Pancreas (tissue), 10 donors: ENCODE measurements around the gene CSN3. TPM values are rescaled to one million over a fixed set of nuclear protein-coding genes. Genes with fewer than 3 reads are reported as not detected.
A peak's percentile ranks its signal among the peaks of the same experiment; 100 is the strongest.
"Not testable (repeated sequence)": the region's sequence is repeated elsewhere in the genome, so short reads cannot be mapped to it uniquely, and the experiment has no call there.

ENCODE experiments used
- ATAC-seq, 4 donors: fragments of 200-7000 bp; cut with Tn5 transposase; one replicate each; pipeline versions ENCODE4 v1.8.0 to v1.9.1; 2020; ENCODE audit warnings: mild to moderate bottlenecking in 4 of 4, moderate library complexity in 4 of 4
- DNase-seq, 6 donors: peaks; one replicate each; pipeline ENCODE4 v3.0.0-alpha.2; 2020
- FAIRE-seq: peaks from 2 replicates; lab custom pipeline; 2012; peaks lifted over from hg19 to GRCh38; lab: Jason Lieb, UNC
- H3K27ac ChIP-seq, 4 donors: fragments of 200-600 bp; sonication (generic); 1 replicate in 3 of 4; 2 replicates in 1 of 4; pipeline versions ENCODE4 v1.5.0 to v1.8.0; 2020
- H3K27me3 ChIP-seq, 4 donors: fragments of 200-600 bp; one replicate each; pipeline ENCODE4 v1.8.0; 2021
- H3K36me3 ChIP-seq, 3 donors: fragments of 200-600 bp; sonication (generic) in 1 of 3; one replicate each; pipeline versions ENCODE4 v1.5.0 to v1.8.0; 2020 to 2021
- H3K4me1 ChIP-seq, 3 donors: fragments of 200-600 bp; one replicate each; pipeline ENCODE4 v1.8.0; 2021
- H3K4me3 ChIP-seq, 4 donors: fragments of 200-600 bp; sonication (generic) in 2 of 4; one replicate each; pipeline versions ENCODE4 v1.5.0 to v1.8.0; 2020 to 2021
- H3K9me3 ChIP-seq, 4 donors: fragments of 200-600 bp; one replicate each; pipeline ENCODE4 v1.8.0; 2021
- CTCF ChIP-seq, 4 donors: fragments of 200-600 bp; sonication (generic) in 3 of 4; IDR thresholded peaks; one replicate each; pipeline versions ENCODE4 v1.5.0 to v1.8.0; 2021; ENCODE audit warnings: antibody characterized with exemption in 4 of 4
- WGBS, 2 donors: extraction: QIAGEN DNeasy Blood & Tissue Kit; methylation state at CpG; one replicate each; pipeline ENCODE4 v1.1.7; 2013; 5-methylcytosine and 5-hydroxymethylcytosine counted together
- intact Hi-C, 3 donors: fragments of 100-400 bp; cut with DNase I; formaldehyde crosslinking; loops; one replicate each; pipeline versions ENCODE4 v1.11.1 to v1.14.2; 2022
- polyA plus RNA-seq, 2 donors: library from polyadenylated mRNA; stranded (reverse); fragments of 200-250 nt; gene quantifications; one replicate each; pipeline ENCODE4 v1.2.3, GENCODE V29; 2013
- total RNA-seq, 6 donors: library from RNA; stranded (reverse); fragmentation: NEBNext Ultra II Directional in 4 of 6; extraction: Animal tissue kit (Norgen Biotek cat#: 25700) in 4 of 6; gene quantifications; one replicate each; pipeline versions ENCODE4 v1.2.1 to v1.2.4, GENCODE V29; 2021 to 2023
- donor health status: healthy with polysubstance abuse.
- donor health status: DM: no; HTN: no; CAD: no; lungs with moderate emphysema.
- donor health status: DM: no; HTN: no; CAD: no.
- donor health status: control.
- donor health status: control.
- donor health status: Bipolar disorder and iron deficiency.
- donor health status: DM: yes; HTN: yes; CAD: no.
- donor health status: DM: no; HTN: no; CAD: no.
- donor health status: DM: no; HTN: no; CAD: no.
- donor health status: DM: yes; HTN: yes; CAD: no.

CSN3 gene
- total and polyA plus RNA-seq, 8 donors: not detected

GRCh38 chr4:70203601-70204000 is 38.8 kb upstream of the CSN3 start:
- Histone ChIP-seq H3K9me3 (no peaks in the 10 kb centered on the region), H3K27ac (no peak overlapping the region), H3K4me1 (peaks cover 0 to 17% (median 9%) of the 10 kb centered on the region in 3 donors), H3K4me3 (no peak overlapping the region), H3K36me3 (no peaks in the 10 kb centered on the region), H3K27me3 (no peaks in the 10 kb centered on the region)
- intact Hi-C loops: no loop called here
- ATAC-seq (peak in 2 of 4 donors; percentile 70 to 74), DNase-seq (no peak), FAIRE-seq (no peak)
- WGBS, 2 donors: 8 to 15% methylated on average over 1 of the region's 1 CpG
- no peak for TF ChIP-seq CTCF (IDR thresholded peaks at IDR 0.05)

GRCh38 chr4:70212752-70213151 is 29.6 kb upstream of the CSN3 start:
- intact Hi-C loops, FAIRE-seq, H3K36me3 ChIP-seq, DNase-seq, H3K27me3 ChIP-seq, H3K27ac ChIP-seq, H3K4me3 ChIP-seq, H3K4me1 ChIP-seq, ATAC-seq, H3K9me3 ChIP-seq: not testable (repeated sequence)
- WGBS, 2 donors: 43 to 53% methylated on average over 4 of the region's 4 CpGs

- H3K4me3 ChIP-seq, FAIRE-seq, ATAC-seq, H3K36me3 ChIP-seq, H3K27ac ChIP-seq, intact Hi-C loops, H3K27me3 ChIP-seq, H3K4me1 ChIP-seq, DNase-seq, H3K9me3 ChIP-seq: not testable (repeated sequence)
These were observed 26.3 kb upstream of the CSN3 start for GRCh38 chr4:70216109-70216508.

- DNase-seq, H3K36me3 ChIP-seq, H3K27ac ChIP-seq, FAIRE-seq, H3K4me3 ChIP-seq, H3K27me3 ChIP-seq, H3K4me1 ChIP-seq, intact Hi-C loops, ATAC-seq, H3K9me3 ChIP-seq: not testable (repeated sequence)
- 90 to 95% methylated on average over 1 of the region's 1 CpG for WGBS, 2 donors
These were observed 25.8 kb upstream of the CSN3 start for GRCh38 chr4:70216550-70216949.

- FAIRE-seq, H3K4me3 ChIP-seq, H3K36me3 ChIP-seq, H3K4me1 ChIP-seq, intact Hi-C loops, DNase-seq, ATAC-seq, H3K9me3 ChIP-seq, H3K27ac ChIP-seq, H3K27me3 ChIP-seq: not testable (repeated sequence)
- 84 to 95% methylated on average over 3 of the region's 3 CpGs for WGBS, 2 donors
These were observed 21.0 kb upstream of the CSN3 start for GRCh38 chr4:70221389-70221788.

- DNase-seq, intact Hi-C loops, ATAC-seq, H3K36me3 ChIP-seq, H3K27me3 ChIP-seq, H3K27ac ChIP-seq, H3K4me3 ChIP-seq, H3K4me1 ChIP-seq, H3K9me3 ChIP-seq, FAIRE-seq: not testable (repeated sequence)
These were observed 20.6 kb upstream of the CSN3 start for GRCh38 chr4:70221818-70222217.

- no peak for DNase-seq
- no peak within 1 kb of the TSS for H3K4me3 ChIP-seq
- FAIRE-seq: no peak
- H3K4me1 ChIP-seq: no peaks in the 10 kb centered on the region
- H3K9me3 ChIP-seq: no peaks in the 10 kb centered on the region
- H3K36me3 ChIP-seq: no peaks in the 10 kb centered on the region
- 57 to 59% methylated on average over 2 of the region's 2 CpGs for WGBS, 2 donors
- no peak for TF ChIP-seq CTCF (IDR thresholded peaks at IDR 0.05)
- ATAC-seq: no peak
- no peaks in the 10 kb centered on the region for H3K27me3 ChIP-seq
- intact Hi-C loops: no loop called here
- no peak within 1 kb of the TSS for H3K27ac ChIP-seq
These were observed 16.6 kb upstream of the CSN3 start, which contains the start of gene FDCSP for GRCh38 chr4:70225824-70226223. TSS of gene FDCSP (plus strand) at chr4:70226124. CDS start at chr4:70231195, 5,071 bp downstream.
